HG02852 (cell line): ENCODE results near the gene CPNE1.

Experiments
- ATAC-seq: cut with Tn5 transposase; IDR thresholded peaks from one replicate; pipeline ENCODE4 v1.9.1; 2021; ENCODE audit warnings: mild to moderate bottlenecking, moderate library complexity; ENCODE audit not compliant: unreplicated experiment

CPNE1 gene

GRCh38 chr20:35600993-35601973 is 63.4 kb downstream of the CPNE1 start:
- no peak for ATAC-seq

- no peak for ATAC-seq
These were observed 64.3 kb downstream of the CPNE1 start for GRCh38 chr20:35600176-35600992.

GRCh38 chr20:35599776-35600120 is 65.0 kb downstream of the CPNE1 start:
- ATAC-seq, result no peak

- no peak for ATAC-seq
These were observed 65.6 kb downstream of the CPNE1 start for GRCh38 chr20:35598899-35599775.

GRCh38 chr20:35598476-35598875 is 66.2 kb downstream of the CPNE1 start:
- no peak for ATAC-seq

- no peak for ATAC-seq
These were observed 67.5 kb downstream of the CPNE1 start for GRCh38 chr20:35597186-35597585.

- no peak for ATAC-seq
These were observed 68.8 kb downstream of the CPNE1 start for GRCh38 chr20:35595901-35596300.

GRCh38 chr20:35595456-35595855 is 69.2 kb downstream of the CPNE1 start:
- no peak for ATAC-seq

- ATAC-seq, result no peak
These were observed 72.2 kb downstream of the CPNE1 start for GRCh38 chr20:35592339-35592974.

- no peak for ATAC-seq
These were observed 76.3 kb downstream of the CPNE1 start for GRCh38 chr20:35588397-35588796.

GRCh38 chr20:35587436-35587835 is 77.3 kb downstream of the CPNE1 start:
- ATAC-seq, result no peak

- ATAC-seq, result no peak
These were observed 77.8 kb downstream of the CPNE1 start for GRCh38 chr20:35586751-35587425.

GRCh38 chr20:35583636-35584560 is 80.8 kb downstream of the CPNE1 start:
- no peak for ATAC-seq

- ATAC-seq, result no peak
These were observed 81.8 kb downstream of the CPNE1 start for GRCh38 chr20:35582741-35583404.

- ATAC-seq, result no peak
These were observed 82.6 kb downstream of the CPNE1 start for GRCh38 chr20:35582131-35582530.

- ATAC-seq, result no peak
These were observed 85.5 kb downstream of the CPNE1 start for GRCh38 chr20:35579196-35579595.

GRCh38 chr20:35578469-35578868 is 86.2 kb downstream of the CPNE1 start:
- no peak for ATAC-seq

- no peak for ATAC-seq
These were observed 87.9 kb downstream of the CPNE1 start for GRCh38 chr20:35576816-35577215.
